HG03432 (cell line): ENCODE data around the gene CHST11.
A peak's percentile ranks its signal among the peaks of the same experiment; 100 is the strongest.

Experiments
- ATAC-seq: cut with Tn5 transposase; IDR thresholded peaks from one replicate; pipeline ENCODE4 v1.9.1; 2021; ENCODE audit warnings: mild to moderate bottlenecking, moderate library complexity; ENCODE audit not compliant: unreplicated experiment

Gene CHST11

DNA sequence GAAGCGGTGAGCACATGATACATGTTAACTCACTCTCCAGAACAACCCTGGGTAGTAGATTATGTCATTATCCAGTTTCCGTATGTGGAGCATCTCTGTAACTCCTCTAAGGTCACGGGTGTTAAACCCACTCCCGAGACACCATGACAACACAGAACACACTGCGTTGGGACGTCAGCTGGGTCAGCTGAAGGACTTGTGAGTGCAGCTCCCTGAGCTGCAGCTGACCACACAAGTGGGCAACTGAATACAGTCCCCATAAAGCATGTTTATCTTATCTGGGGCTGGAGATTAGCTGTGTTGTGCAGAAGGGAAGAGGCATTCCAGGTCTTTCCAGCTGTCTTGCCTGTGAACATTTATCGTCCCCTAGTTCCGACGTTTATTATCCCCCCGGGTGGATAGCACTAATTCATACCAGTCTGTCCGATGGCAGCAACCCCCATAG is 211.5 kb downstream of the CHST11 start:
- ATAC-seq = no peak

- ATAC-seq = no peak
Observed at GRCh38 chr12:104669089-104669721, 212.5 kb downstream of the CHST11 start.

GRCh38 chr12:104669851-104670337 is 213.1 kb downstream of the CHST11 start:
- ATAC-seq = peak; percentile 69

- no peak for ATAC-seq
Observed at GRCh38 chr12:104670439-104671408, 214.0 kb downstream of the CHST11 start.

DNA sequence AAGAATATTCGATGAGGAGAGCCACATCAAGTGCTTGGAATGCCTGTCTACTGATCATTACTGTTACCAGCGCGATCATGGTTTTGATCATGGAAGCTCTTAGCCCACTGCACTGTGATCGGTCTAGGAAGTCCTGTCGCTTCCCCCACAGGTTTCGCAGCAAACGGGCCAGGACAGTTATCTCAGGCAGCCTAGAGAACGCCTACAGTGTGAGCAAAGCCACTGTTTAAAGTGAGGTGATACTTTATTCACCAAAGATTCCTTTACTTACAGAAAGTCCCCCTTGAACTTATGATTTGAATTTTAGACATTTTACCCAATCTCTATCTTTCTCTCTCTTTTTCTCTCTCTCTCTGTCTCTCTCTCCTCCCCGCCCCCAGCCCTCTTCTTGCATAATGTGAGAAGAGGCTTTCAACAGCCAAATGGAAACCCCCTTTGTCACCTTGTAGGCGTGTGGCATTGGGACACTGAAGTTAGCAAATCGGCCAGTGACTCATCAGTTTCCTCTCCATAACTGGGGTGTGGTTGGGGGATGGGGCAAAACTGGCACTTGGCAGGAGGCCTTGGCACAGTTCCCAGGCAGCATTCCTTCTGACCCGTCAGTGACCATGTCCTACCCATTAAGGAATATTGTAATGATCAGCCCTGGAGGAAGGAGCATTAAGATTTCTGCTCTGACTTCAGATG is 214.8 kb downstream of the CHST11 start:
- peak; percentile 78 for ATAC-seq

- ATAC-seq = no peak
Observed at GRCh38 chr12:104672096-104672445, 215.3 kb downstream of the CHST11 start.

GRCh38 chr12:104672501-104673265 is 215.9 kb downstream of the CHST11 start:
- no peak for ATAC-seq

GRCh38 chr12:104673294-104673693 is 216.5 kb downstream of the CHST11 start:
- ATAC-seq = no peak

- ATAC-seq = no peak
Observed at GRCh38 chr12:104673696-104674482, 217.1 kb downstream of the CHST11 start.

GRCh38 chr12:104676636-104677035 is 219.9 kb downstream of the CHST11 start:
- no peak for ATAC-seq

DNA sequence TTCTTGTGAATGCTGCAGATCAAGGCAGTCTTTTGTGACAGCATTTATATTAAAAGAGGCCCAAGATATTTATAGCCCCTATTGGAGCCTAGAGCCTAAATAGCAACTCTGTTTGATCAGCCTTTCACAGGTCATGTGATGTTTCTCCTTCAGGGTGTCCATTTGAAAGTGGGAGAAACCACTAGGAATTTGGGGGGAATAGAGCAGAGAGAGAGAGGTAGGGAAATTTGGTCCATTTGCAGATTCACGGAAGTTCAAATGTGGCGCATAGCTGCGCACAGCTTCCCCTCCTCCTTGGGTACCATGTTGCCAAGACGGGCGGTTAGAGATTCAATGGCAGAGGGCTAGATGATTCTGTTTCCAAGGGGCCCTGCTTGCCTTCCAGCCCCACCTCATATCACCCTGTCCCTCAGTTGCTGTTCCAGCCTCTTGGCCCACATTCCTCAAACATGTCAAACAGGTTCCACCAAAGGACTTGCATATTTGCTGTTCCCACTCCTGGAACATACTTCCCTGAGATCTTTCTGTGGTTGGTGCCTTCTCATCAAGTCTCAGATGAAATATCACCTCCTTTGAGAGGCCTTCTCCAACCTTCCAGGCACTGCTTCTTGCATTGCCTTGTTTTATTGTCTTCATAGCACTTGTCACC is 220.8 kb downstream of the CHST11 start:
- no peak for ATAC-seq

GRCh38 chr12:104680070-104680469 is 223.3 kb downstream of the CHST11 start:
- ATAC-seq = no peak

- ATAC-seq = no peak
Observed at GRCh38 chr12:104680491-104680890, 223.7 kb downstream of the CHST11 start.

DNA sequence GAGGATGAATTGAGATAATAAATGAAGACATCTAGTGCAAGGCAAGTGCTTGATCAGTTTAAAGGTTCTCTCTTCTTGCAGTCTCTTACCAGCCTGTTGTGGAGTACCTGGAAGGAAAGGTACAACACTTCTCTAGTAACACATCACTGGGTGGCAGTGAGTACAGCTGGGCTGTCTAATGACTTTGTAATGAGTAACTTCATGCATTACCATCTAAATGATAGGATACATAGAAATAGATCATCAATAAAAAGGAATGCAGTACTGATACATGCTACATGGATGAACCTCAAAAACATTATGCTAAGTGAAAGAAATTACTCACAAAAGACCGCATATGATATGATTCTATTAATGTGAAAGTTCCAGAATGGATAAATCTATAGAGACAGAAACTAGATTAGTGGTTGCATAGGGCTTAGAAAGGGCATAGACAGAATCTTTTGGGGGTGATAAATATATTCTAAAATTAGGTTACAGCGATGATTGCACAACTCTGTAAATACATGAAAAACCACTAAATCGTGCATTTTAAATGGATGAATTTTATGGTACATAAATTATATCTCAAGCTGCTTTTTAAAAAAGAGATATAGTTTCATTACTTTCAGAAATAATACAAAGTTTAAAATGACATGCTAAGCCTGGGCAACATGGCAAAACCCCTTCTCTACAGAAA is 224.4 kb downstream of the CHST11 start:
- no peak for ATAC-seq

GRCh38 chr12:104682790-104683279 is 226.1 kb downstream of the CHST11 start:
- ATAC-seq = peak; percentile 67

GRCh38 chr12:104683831-104684503 is 227.2 kb downstream of the CHST11 start:
- no peak for ATAC-seq

DNA sequence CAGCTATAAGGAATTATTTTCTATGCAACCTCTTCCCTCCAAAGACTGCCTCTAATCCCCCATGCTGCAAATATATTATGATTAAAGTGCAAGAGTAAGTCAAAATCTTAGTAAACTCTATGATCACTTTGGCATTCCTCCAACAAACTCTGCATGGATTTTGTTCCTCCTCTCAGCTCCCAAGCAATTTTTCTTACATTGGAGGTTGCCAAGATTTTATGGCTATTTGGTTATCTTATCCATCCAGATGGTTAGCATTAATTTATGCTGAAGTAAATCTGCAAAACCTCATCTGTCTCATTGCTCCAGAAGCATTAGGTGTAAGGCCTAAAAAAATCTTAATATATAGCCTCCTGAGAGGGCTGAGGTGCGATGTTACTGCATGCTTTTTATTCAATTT is 228.1 kb downstream of the CHST11 start:
- no peak for ATAC-seq

DNA sequence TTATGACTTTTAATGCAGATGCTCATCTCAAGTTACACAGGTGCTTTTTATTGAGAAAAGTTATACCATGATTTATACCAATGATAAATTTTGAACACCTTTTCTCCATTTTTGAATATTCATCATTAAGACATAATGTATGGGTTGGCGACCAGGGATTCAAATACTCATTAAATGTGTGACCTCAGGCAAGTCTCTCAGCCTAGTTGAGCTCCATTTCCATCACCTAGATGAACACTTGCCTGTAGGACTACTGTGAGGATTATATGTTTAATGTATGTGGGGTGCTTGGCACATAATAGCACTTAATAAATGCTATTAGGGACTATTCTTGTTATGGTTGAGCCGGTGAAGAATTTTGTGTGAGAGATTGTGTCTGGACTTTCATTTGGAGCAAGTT is 228.6 kb downstream of the CHST11 start:
- no peak for ATAC-seq
